Duodenal mucosa (tissue), 2 donors: Measurements from ENCODE around the gene AIMP1.

Experiments used
- H3K27ac ChIP-seq: one replicate; pipeline ENCODE4 v1.7.0; 2013; ENCODE audit warnings: low read depth, low read length
- H3K27me3 ChIP-seq, 2 donors: one replicate each; pipeline ENCODE4 v1.7.0; 2013; ENCODE audit warnings: low read length in 2 of 2, control low read depth in 1 of 2; ENCODE audit not compliant: insufficient read depth in 2 of 2, control insufficient read depth in 1 of 2
- H3K36me3 ChIP-seq, 2 donors: one replicate each; pipeline ENCODE4 v1.7.0; 2013; ENCODE audit warnings: low read length in 2 of 2, control low read depth in 1 of 2; ENCODE audit not compliant: insufficient read depth in 2 of 2, control insufficient read depth in 1 of 2
- H3K4me1 ChIP-seq, 2 donors: one replicate each; pipeline ENCODE4 v1.7.0; 2013; ENCODE audit warnings: low read length in 2 of 2, control low read depth in 1 of 2; ENCODE audit not compliant: insufficient read depth in 2 of 2, control insufficient read depth in 1 of 2
- H3K4me3 ChIP-seq, 2 donors: one replicate each; pipeline ENCODE4 v1.7.0; 2013; ENCODE audit warnings: low read length in 2 of 2, low read depth in 1 of 2
- H3K9ac ChIP-seq, 2 donors: one replicate each; pipeline ENCODE4 v1.7.0; 2013; ENCODE audit warnings: low read length in 2 of 2, low read depth in 1 of 2
- H3K9me3 ChIP-seq, 2 donors: one replicate each; pipeline ENCODE4 v1.7.0; 2013; ENCODE audit warnings: low read length in 2 of 2, control low read depth in 1 of 2; ENCODE audit not compliant: control insufficient read depth in 1 of 2

The AIMP1 gene

GRCh38 chr4:106291678-106292077 lies 24.7 kb upstream of the AIMP1 start:
- no peak overlapping the region for H3K27ac ChIP-seq
- H3K4me1 ChIP-seq, result no peaks in the 10 kb centered on the region
- H3K36me3 ChIP-seq, result peaks cover 0 to 32% of the 10 kb centered on the region in 2 donors
- no peaks in the 10 kb centered on the region for H3K9me3 ChIP-seq
- H3K4me3 ChIP-seq, result no peak overlapping the region
- no peaks in the 10 kb centered on the region for H3K27me3 ChIP-seq
- H3K9ac ChIP-seq, result no peak overlapping the region

- Histone ChIP-seq H3K27ac (no peak overlapping the region), H3K27me3 (no peaks in the 10 kb centered on the region)
Observed at GRCh38 chr4:106294062-106294461, 22.3 kb upstream of the AIMP1 start.

GRCh38 chr4:106297245-106298035 lies 18.9 kb upstream of the AIMP1 start:
- no peak overlapping the region for H3K27ac ChIP-seq
- no peaks in the 10 kb centered on the region for H3K9me3 ChIP-seq
- no peaks in the 10 kb centered on the region for H3K27me3 ChIP-seq
- H3K9ac ChIP-seq, result no peak overlapping the region
- H3K4me3 ChIP-seq, result no peak overlapping the region
- no peaks in the 10 kb centered on the region for H3K4me1 ChIP-seq
- peaks cover 0 to 17% of the 10 kb centered on the region in 2 donors for H3K36me3 ChIP-seq

More at GRCh38 chr4:106294062-106294461, 22.3 kb upstream of the AIMP1 start:
- no peaks in the 10 kb centered on the region for H3K9me3 ChIP-seq
- H3K4me3 ChIP-seq, result no peak overlapping the region
- no peaks in the 10 kb centered on the region for H3K4me1 ChIP-seq
- H3K9ac ChIP-seq, result no peak overlapping the region
- peaks cover 0 to 32% of the 10 kb centered on the region in 2 donors for H3K36me3 ChIP-seq

- peaks cover 0 to 11% of the 10 kb centered on the region in 2 donors for H3K36me3 ChIP-seq
- no peak overlapping the region for H3K9ac ChIP-seq
- no peaks in the 10 kb centered on the region for H3K4me1 ChIP-seq
- no peak overlapping the region for H3K4me3 ChIP-seq
- H3K27ac ChIP-seq, result no peak overlapping the region
- H3K9me3 ChIP-seq, result no peaks in the 10 kb centered on the region
- no peaks in the 10 kb centered on the region for H3K27me3 ChIP-seq
Observed at GRCh38 chr4:106299977-106300376, 16.4 kb upstream of the AIMP1 start.

- H3K4me1 ChIP-seq, result no peaks in the 10 kb centered on the region
- H3K9ac ChIP-seq, result no peak overlapping the region
- H3K27me3 ChIP-seq, result no peaks in the 10 kb centered on the region
- no peak overlapping the region for H3K27ac ChIP-seq
- H3K4me3 ChIP-seq, result no peak overlapping the region
- H3K9me3 ChIP-seq, result no peaks in the 10 kb centered on the region
- peaks cover 0 to 9% of the 10 kb centered on the region in 2 donors for H3K36me3 ChIP-seq
Observed at GRCh38 chr4:106301393-106302061, 14.8 kb upstream of the AIMP1 start.

GRCh38 chr4:106302062-106302438 lies 14.3 kb upstream of the AIMP1 start:
- no peaks in the 10 kb centered on the region for H3K4me1 ChIP-seq
- no peaks in the 10 kb centered on the region for H3K27me3 ChIP-seq
- no peak overlapping the region for H3K9ac ChIP-seq
- H3K9me3 ChIP-seq, result no peaks in the 10 kb centered on the region
- H3K4me3 ChIP-seq, result no peak overlapping the region
- H3K36me3 ChIP-seq, result peaks cover 0 to 14% of the 10 kb centered on the region in 2 donors
- no peak overlapping the region for H3K27ac ChIP-seq

- no peaks in the 10 kb centered on the region for H3K4me1 ChIP-seq
- H3K9ac ChIP-seq, result no peak overlapping the region
- no peaks in the 10 kb centered on the region for H3K27me3 ChIP-seq
- H3K36me3 ChIP-seq, result peaks cover 0 to 20% of the 10 kb centered on the region in 2 donors
- H3K4me3 ChIP-seq, result no peak overlapping the region
- H3K27ac ChIP-seq, result no peak overlapping the region
- H3K9me3 ChIP-seq, result no peaks in the 10 kb centered on the region
Observed at GRCh38 chr4:106303548-106304281, 12.6 kb upstream of the AIMP1 start.

GRCh38 chr4:106304632-106305031 lies 11.7 kb upstream of the AIMP1 start:
- Histone ChIP-seq H3K36me3 (peaks cover 0 to 20% of the 10 kb centered on the region in 2 donors), H3K27me3 (no peaks in the 10 kb centered on the region), H3K9me3 (no peaks in the 10 kb centered on the region), H3K4me1 (no peaks in the 10 kb centered on the region), H3K9ac (no peak overlapping the region), H3K27ac (no peak overlapping the region), H3K4me3 (no peak overlapping the region)

- Histone ChIP-seq H3K27me3 (no peaks in the 10 kb centered on the region), H3K9me3 (no peaks in the 10 kb centered on the region), H3K9ac (no peak overlapping the region), H3K4me1 (no peaks in the 10 kb centered on the region), H3K4me3 (no peak overlapping the region), H3K27ac (no peak overlapping the region), H3K36me3 (peaks cover 0 to 20% of the 10 kb centered on the region in 2 donors)
Observed at GRCh38 chr4:106305435-106306055, 10.8 kb upstream of the AIMP1 start.
